ENCODE results near the gene LRRC25. TPM values are rescaled to one million over a fixed set of nuclear protein-coding genes. Genes with fewer than 3 reads are reported as not detected.
"Not testable (repeated sequence)": the region's sequence is repeated elsewhere in the genome, so short reads cannot be mapped to it uniquely, and the experiment has no call there.

Gene LRRC25
- total RNA-seq, 2 experiments from 2014 or later: 0.12 TPM; not detected in 1

GRCh38 chr19:18364826-18365528 lies 32.4 kb downstream of the LRRC25 start:
- Mint-ChIP-seq H3K27me3 (no peaks in the 10 kb centered on the region), H3K27ac (no peak overlapping the region), H3K4me3 (no peak overlapping the region), H3K36me3 (peaks cover 22% of the 10 kb centered on the region), H3K9me3 (ENCODE audit: low read depth) (no peaks in the 10 kb centered on the region), H3K4me1 (peaks cover 13% of the 10 kb centered on the region)
- ATAC-seq (no peak), DNase-seq (no peak)
- CTCF ChIA-PET: interaction anchor here (0.9 to 3.4 kb wide), 3 partner anchors 16 to 980 kb away, joined by 3 to 19 read pairs (median 3); no protein-coding TSS in a partner anchor

- peaks cover 13% of the 10 kb centered on the region for H3K4me1 Mint-ChIP-seq
- ATAC-seq; DNase-seq; H3K27ac Mint-ChIP-seq; H3K4me3 Mint-ChIP-seq; H3K27me3 Mint-ChIP-seq; H3K9me3 Mint-ChIP-seq (ENCODE audit: low read depth): not testable (repeated sequence)
- H3K36me3 Mint-ChIP-seq: peaks cover 26% of the 10 kb centered on the region
- CTCF ChIA-PET: interaction anchor here (0.9 to 3.4 kb wide), 2 partner anchors 24 to 979 kb away, joined by 3 to 19 read pairs; no protein-coding TSS in a partner anchor
Observed at GRCh38 chr19:18364277-18364825, 33.1 kb downstream of the LRRC25 start.

DNA sequence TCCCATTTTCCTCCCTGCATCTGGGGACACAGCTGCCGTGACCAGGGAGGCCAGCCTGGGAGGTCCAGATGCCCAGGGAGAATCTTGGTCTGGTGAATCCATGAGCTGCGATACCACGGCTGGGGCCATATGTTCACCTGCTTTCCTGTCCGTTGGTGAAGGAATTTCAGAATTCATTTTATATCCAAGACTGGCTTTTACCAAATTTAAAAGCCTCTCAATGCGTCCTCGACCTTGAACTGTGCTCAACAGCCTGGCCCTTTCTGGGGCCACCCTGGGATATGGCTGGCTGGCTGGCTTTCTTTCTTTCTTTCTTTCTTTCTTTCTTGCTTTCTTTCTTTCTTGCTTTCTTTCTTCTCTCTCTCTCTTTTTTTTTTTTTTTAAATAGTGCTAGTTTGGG lies 33.6 kb downstream of the LRRC25 start:
- Mint-ChIP-seq H3K4me1 (peaks cover 13% of the 10 kb centered on the region), H3K27ac (no peak overlapping the region), H3K9me3 (ENCODE audit: low read depth) (no peaks in the 10 kb centered on the region), H3K36me3 (peaks cover 29% of the 10 kb centered on the region), H3K4me3 (no peak overlapping the region), H3K27me3 (no peaks in the 10 kb centered on the region)
- ATAC-seq: no peak
- CTCF ChIA-PET: interaction anchor here (2.0 to 3.4 kb wide), 2 partner anchors 8 to 24 kb away, joined by 5 to 19 read pairs; no protein-coding TSS in a partner anchor
- no peak for DNase-seq

DNA sequence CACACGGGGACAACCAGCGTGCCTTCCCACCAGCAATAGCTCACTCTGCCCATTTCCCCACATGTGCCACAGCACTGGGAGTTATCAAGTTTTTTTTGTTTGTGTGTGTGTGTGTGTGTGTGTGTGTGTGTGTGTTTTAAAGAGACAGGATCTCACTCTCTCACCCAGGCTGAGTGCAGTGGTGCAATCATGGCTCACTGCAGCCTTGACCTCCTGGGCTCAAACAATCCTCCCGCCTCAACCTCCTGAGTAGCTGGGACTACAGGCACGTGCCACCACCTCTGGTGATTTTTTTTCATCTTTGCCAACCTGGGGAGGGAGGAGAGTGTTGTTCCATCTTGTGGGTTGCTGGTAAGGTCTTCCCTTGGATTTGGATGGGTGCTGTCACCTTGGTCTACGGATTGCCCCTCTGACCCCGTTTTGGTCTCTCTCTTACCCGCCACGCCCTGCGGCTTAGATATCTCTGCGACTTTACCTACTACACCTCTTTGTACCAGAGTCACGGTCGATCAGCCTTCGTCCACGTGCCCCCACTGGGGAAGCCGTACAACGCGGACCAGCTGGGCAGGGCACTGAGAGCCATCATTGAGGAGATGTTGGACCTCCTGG lies 34.4 kb downstream of the LRRC25 start:
- Mint-ChIP-seq H3K27ac (no peak overlapping the region), H3K36me3 (peaks cover 31% of the 10 kb centered on the region)
- ATAC-seq: no peak

DNA sequence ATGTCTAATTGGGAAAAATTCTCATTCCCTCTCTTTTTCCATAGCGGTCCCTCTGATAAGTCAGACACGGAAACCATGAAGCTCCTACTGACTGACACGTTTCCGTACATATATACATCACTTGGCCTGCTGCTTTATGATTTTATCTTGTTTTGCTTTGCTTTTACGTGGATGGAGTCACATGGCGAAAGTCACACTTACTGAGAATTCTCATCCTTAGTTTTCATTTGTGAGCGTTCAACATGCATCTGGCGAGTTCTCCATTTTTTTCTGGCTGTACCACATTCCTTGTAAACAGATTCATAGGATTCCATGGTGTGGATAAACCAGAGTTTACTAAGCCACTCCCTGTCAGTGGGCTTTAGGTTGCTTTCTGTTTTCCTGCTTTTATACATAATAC lies 35.8 kb downstream of the LRRC25 start:
- Mint-ChIP-seq H3K27ac (no peak overlapping the region), H3K36me3 (peaks cover 40% of the 10 kb centered on the region), H3K4me1 (peaks cover 13% of the 10 kb centered on the region), H3K4me3 (no peak overlapping the region), H3K27me3 (no peaks in the 10 kb centered on the region), H3K9me3 (ENCODE audit: low read depth) (no peaks in the 10 kb centered on the region)
- ATAC-seq (no peak), DNase-seq (no peak)
- CTCF ChIA-PET: interaction anchor here (1.2 to 1.3 kb wide), 2 partner anchors 27 to 108 kb away, joined by 3 to 6 read pairs; no protein-coding TSS in a partner anchor

More for the DNA sequence above, 34.4 kb downstream of the LRRC25 start:
- CTCF ChIA-PET: interaction anchor here (0.8 to 2.0 kb wide), 2 partner anchors 9 to 111 kb away, joined by 3 to 5 read pairs; no protein-coding TSS in a partner anchor
- H3K27me3 Mint-ChIP-seq: no peaks in the 10 kb centered on the region
- H3K4me1 Mint-ChIP-seq: peaks cover 13% of the 10 kb centered on the region
- no peaks in the 10 kb centered on the region for H3K9me3 Mint-ChIP-seq (ENCODE audit: low read depth)
- DNase-seq: no peak
- no peak overlapping the region for H3K4me3 Mint-ChIP-seq

- CTCF ChIA-PET: interaction anchor here (0.9 to 2.8 kb wide), 4 partner anchors 28 to 57 kb away, joined by 3 to 10 read pairs (median 4); no protein-coding TSS in a partner anchor
Observed at GRCh38 chr19:18357041-18357440, 40.4 kb downstream of the LRRC25 start.

DNA sequence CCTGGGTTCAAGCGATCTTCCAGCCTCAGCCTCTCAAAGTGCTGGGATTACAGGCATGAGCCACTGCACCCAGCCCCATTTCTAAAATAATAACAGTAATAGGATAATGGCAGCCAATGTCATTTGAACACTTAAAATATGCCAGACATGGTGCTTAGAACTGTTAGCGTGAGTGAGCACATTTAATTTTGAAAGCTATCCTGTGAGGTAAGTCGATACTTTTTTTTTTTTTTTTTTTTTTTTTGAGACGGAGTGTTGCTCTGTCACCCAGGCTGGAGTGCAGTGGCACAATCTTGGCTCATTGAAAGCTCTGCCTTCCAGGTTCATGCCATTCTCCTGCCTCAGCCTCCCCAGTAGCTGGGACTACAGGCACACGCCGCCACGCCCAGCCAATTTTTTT lies 42.7 kb downstream of the LRRC25 start:
- H3K27me3 Mint-ChIP-seq; H3K4me1 Mint-ChIP-seq; H3K4me3 Mint-ChIP-seq; H3K9me3 Mint-ChIP-seq (ENCODE audit: low read depth); ATAC-seq; H3K27ac Mint-ChIP-seq; CTCF ChIA-PET; DNase-seq: not testable (repeated sequence)
- H3K36me3 Mint-ChIP-seq: peaks cover 33% of the 10 kb centered on the region

More at GRCh38 chr19:18357041-18357440, 40.4 kb downstream of the LRRC25 start:
- Mint-ChIP-seq H3K4me1 (no peaks in the 10 kb centered on the region), H3K9me3 (ENCODE audit: low read depth) (no peaks in the 10 kb centered on the region), H3K4me3 (no peak overlapping the region), H3K36me3 (peaks cover 37% of the 10 kb centered on the region), H3K27me3 (no peaks in the 10 kb centered on the region), H3K27ac (no peak overlapping the region)
- ATAC-seq (no peak), DNase-seq (no peak)

DNA sequence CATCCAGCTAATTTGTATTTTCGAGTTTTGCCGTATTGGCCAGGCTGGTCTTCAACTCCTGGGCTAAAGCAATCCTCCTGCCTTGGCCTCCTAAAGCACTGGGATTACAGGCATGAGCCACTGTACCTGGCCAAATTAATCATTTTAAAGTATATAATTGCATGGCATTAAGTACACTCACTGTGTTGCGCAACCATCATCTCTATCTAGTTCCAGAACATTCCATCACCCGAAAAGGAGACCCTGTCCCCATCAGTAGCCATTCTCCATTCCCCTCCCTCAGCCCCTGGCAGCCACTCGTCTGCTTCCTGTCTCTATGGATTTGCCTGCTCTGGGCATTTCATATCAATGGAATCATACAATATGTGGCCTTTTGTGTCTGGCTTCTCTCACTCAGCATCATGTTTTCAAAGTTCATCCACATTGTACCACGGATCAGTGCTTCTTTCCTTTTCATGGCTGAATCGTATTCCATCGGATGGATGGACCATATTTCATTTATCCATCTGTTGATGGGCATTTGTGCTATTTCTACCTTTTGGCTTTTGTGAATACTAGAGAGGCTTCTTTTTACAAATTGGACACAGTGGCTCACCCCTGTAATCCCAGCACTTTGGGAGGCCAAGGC lies 43.9 kb downstream of the LRRC25 start:
- no peaks in the 10 kb centered on the region for H3K27me3 Mint-ChIP-seq
- H3K36me3 Mint-ChIP-seq: peaks cover 27% of the 10 kb centered on the region
- H3K4me3 Mint-ChIP-seq: no peak overlapping the region
- H3K27ac Mint-ChIP-seq: no peak overlapping the region
- CTCF ChIA-PET: interaction anchor here (1.0 kb wide), 1 partner anchor 14 kb away, joined by 3 read pairs; no protein-coding TSS in a partner anchor
- ATAC-seq: no peak
- DNase-seq: no peak
- no peaks in the 10 kb centered on the region for H3K4me1 Mint-ChIP-seq
- H3K9me3 Mint-ChIP-seq (ENCODE audit: low read depth): no peaks in the 10 kb centered on the region

- Mint-ChIP-seq H3K4me3 (no peak overlapping the region), H3K4me1 (no peaks in the 10 kb centered on the region), H3K27ac (no peak overlapping the region), H3K9me3 (ENCODE audit: low read depth) (no peaks in the 10 kb centered on the region), H3K27me3 (no peaks in the 10 kb centered on the region), H3K36me3 (peaks cover 17% of the 10 kb centered on the region)
- CTCF ChIA-PET: interaction anchor here (0.7 to 2.5 kb wide), 4 partner anchors 13 to 116 kb away, joined by 3 to 9 read pairs (median 3); no protein-coding TSS in a partner anchor
- DNase-seq (no peak), ATAC-seq (no peak)
Observed at GRCh38 chr19:18351544-18351943, 45.9 kb downstream of the LRRC25 start.

DNA sequence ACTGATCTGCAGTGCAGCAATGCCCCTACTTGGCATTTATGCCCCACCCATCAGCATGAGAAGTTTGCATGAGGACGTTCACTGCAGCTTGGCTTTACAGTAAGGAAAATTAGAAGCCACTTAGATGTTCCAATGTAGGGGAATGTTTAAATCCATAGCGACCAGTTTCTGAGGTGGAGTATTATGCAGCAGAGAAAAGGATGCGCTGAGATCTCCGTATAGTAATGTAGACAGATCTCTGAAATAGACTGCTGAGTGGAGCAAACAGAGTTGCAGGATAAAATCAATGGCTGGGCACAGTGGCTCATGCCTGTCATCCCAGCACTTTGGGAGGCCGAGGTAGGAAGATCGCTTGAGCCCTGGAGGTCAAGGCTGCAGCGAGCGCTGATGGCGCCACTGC lies 46.9 kb downstream of the LRRC25 start:
- no peak overlapping the region for H3K4me3 Mint-ChIP-seq
- H3K9me3 Mint-ChIP-seq (ENCODE audit: low read depth): no peaks in the 10 kb centered on the region
- ATAC-seq (no peak), DNase-seq (no peak)
- no peak overlapping the region for H3K27ac Mint-ChIP-seq
- CTCF ChIA-PET: interaction anchor here (1.0 to 2.5 kb wide), 7 partner anchors 22 to 98 kb away, joined by 3 to 9 read pairs (median 3); no protein-coding TSS in a partner anchor
- peaks cover 20% of the 10 kb centered on the region for H3K36me3 Mint-ChIP-seq
- H3K27me3 Mint-ChIP-seq: no peaks in the 10 kb centered on the region
- H3K4me1 Mint-ChIP-seq: peaks cover 2% of the 10 kb centered on the region

DNA sequence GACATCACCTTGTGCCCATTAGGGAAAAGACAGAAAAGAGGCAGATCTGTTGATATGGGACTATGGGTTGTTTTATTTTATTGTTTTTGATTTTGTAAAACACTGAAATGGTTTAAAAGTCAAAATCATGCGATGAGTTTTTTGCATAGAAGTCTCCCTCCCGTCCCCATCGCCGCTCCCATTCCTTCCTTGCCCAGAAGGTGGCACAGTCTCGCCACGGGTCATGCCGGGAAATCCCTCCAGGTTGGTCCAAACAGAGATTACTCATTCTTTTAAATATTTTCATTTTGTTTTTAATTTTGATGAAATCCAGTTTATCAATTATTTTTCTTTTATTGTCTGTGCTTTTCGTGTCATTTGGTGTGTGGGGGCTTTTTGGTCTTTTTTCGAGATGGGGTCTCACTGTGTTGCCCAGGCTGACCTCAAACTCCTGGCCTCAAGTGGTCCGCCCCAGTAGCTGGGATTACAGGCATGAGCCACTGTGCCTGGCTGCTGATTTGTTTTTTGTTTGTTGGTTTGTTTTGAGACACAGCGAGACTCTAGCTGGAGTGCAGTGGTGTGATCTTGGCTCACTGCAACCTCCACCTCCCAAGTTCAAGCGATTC lies 47.8 kb downstream of the LRRC25 start:
- Mint-ChIP-seq H3K27ac (no peak overlapping the region), H3K4me1 (peaks cover 2% of the 10 kb centered on the region), H3K27me3 (no peaks in the 10 kb centered on the region), H3K9me3 (ENCODE audit: low read depth) (no peaks in the 10 kb centered on the region), H3K4me3 (no peak overlapping the region), H3K36me3 (peaks cover 19% of the 10 kb centered on the region)
- CTCF ChIA-PET: interaction anchor here (1.0 to 2.5 kb wide), 12 partner anchors 10 to 98 kb away, joined by 3 to 9 read pairs (median 3); no protein-coding TSS in a partner anchor
- DNase-seq (no peak), ATAC-seq (no peak)

DNA sequence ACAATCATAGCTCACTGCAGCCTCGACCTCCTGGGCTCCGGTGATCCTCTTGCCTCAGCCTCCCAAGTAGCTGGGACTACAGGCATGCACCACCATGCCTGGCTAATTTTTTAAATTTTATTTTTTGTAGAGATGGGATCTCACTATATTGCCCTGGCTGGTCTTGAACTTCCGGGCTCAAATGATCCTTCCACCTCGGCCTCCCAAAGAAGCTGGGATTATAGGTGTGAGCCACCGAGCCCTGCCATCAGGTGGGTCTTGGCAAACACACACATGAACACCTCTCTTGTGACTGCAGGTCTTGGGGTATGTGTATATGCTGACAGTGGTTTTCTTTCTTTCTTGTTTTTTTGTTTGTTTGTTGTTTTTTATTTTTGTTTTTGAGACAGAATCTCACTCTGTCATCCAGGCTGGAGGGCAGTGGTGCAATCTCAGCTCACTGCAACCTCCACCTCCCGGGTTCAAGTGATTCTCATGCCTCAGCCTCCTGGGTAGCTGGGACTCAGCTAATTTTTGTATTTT lies 48.5 kb downstream of the LRRC25 start:
- H3K27ac Mint-ChIP-seq; H3K4me3 Mint-ChIP-seq; H3K4me1 Mint-ChIP-seq; DNase-seq; ATAC-seq; H3K9me3 Mint-ChIP-seq (ENCODE audit: low read depth); H3K27me3 Mint-ChIP-seq: not testable (repeated sequence)
- CTCF ChIA-PET: interaction anchor here (1.0 to 2.0 kb wide), 8 partner anchors 10 to 68 kb away, joined by 3 to 6 read pairs (median 4); no protein-coding TSS in a partner anchor
- peaks cover 19% of the 10 kb centered on the region for H3K36me3 Mint-ChIP-seq

Data from activated CD8-positive, alpha-beta memory T cell treated with anti-CD3 and anti-CD28 coated beads, Interleukin-2, amount 10 ng/mL, durations not matched to agents 7 days and 5 days (primary cell).